Hematopoietic multipotent progenitor cell treated with erythropoietin and hydrocortisone succinate and interleukin-3 and kit ligand, for 8 days (in vitro differentiated cells): ENCODE data around the gene TMLHE.
"Not testable (repeated sequence)": the region's sequence is repeated elsewhere in the genome, so short reads cannot be mapped to it uniquely, and the experiment has no call there.

Experiments used
- DNase-seq: peaks from one replicate; pipeline ENCODE4 v3.0.0-alpha.2; 2015

TMLHE gene, protein sequence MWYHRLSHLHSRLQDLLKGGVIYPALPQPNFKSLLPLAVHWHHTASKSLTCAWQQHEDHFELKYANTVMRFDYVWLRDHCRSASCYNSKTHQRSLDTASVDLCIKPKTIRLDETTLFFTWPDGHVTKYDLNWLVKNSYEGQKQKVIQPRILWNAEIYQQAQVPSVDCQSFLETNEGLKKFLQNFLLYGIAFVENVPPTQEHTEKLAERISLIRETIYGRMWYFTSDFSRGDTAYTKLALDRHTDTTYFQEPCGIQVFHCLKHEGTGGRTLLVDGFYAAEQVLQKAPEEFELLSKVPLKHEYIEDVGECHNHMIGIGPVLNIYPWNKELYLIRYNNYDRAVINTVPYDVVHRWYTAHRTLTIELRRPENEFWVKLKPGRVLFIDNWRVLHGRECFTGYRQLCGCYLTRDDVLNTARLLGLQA

DNA sequence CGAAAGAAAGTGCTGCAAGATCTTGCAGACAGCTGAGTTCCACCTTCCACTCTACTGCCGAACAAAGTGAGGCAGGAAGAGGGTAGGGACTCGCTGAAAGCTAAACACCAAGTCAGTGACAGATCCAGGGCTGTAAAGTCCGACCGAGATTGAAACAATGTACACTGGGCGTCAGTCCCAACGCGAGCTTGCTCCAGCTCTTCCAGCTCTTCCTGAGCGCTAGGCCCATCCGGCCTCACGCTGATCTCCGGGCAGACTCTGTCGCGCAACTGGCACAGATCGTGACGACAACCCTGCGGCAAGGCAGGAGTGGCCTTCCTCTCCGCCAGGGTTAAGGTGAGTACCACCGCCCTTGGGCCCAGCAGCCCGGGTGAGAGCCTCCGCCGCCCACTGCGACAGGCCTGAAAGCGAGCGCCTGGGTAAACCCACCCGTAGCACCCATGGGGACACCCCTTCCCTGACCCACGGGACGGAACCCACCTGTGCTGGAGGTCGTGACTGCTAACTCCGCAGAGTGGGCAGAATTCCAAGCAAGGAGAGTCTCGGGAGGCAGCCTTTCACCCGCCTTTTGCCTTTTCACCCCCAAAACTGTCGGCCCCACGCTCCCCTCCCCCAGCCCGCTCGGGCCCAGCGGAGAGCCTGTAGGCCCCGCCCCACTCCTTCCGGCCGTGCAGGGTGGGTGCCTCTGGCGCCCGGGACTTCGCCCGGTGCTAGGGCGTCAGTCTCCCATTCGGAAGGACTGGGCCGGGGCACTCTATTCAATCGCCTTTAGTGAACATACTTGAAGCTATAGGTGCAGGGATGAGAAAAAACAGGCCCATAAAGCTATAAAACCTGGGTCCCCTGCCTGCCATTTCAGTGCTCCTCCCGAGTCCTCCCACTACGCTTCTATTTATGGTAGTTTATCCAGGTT lies at the start of gene TMLHE, which contains the start of gene SPRY3:
Gene TMLHE (minus strand): TSS at position 641 of the 913 bp plus-strand sequence. CDS start 67,676 bp downstream, outside the sequence.
Gene SPRY3 (plus strand): TSS at position 275 of the 913 bp plus-strand sequence.
- peak; percentile 75 for DNase-seq

DNA sequence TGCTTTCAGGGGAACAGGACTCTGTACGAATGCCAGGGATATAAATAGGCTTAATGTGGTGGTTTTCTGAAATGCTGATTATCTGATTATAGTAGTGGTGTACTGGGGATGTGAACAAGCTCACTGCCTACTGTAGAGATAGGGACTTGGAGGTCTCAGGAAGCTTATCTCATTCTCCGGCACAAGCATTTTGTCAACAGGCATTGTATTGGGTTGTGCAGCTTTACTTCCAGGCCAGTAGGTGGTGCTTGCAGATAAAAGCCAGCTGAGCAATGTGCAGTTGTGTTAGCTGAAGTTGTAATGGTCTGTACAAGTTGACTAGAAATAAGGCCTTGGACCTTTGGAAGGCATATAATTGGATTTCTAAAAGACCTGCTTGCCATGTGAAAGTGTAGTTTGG lies 49.5 kb upstream of the TMLHE start:
- peak; percentile 77 for DNase-seq

DNA sequence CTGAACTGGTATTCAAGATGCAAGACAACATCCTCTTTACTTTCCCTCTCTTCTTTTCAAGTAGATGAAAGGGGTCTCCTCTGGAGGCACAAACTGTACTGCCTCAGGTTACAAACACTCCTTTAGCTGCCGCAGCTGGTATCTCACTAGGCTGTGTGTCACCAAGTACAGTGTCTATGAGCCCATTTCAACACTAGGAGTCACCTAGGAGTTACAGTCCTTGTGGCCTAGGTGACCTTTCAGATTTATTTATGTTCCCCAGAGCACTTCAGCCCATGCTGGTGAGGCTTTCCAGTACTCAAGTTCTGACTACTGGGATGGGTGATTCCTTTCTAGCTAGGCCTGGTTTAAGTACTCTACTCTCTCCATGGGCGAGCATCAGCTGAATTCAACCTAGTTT lies 32.4 kb upstream of the TMLHE start:
- DNase-seq = no peak

DNA sequence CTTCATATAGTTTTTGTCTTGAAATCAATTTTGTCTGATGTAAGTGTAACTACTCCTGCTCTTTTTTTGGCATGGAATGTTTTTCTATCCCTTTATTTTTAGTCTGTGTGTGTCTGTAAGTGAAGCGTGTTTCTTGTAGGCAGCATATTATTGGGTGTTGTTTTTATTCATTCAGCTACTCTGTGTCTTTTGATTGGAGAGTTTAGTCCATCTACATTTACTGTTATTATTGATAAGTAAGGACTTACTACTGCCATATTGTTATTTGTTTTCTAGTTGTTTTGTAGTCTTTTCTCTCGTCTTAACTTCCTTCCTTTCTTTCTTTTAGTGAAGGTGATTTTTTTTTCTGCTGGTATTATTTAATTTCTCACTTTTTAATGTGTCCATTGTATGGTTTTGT lies 30.5 kb upstream of the TMLHE start:
- no peak for DNase-seq

DNA sequence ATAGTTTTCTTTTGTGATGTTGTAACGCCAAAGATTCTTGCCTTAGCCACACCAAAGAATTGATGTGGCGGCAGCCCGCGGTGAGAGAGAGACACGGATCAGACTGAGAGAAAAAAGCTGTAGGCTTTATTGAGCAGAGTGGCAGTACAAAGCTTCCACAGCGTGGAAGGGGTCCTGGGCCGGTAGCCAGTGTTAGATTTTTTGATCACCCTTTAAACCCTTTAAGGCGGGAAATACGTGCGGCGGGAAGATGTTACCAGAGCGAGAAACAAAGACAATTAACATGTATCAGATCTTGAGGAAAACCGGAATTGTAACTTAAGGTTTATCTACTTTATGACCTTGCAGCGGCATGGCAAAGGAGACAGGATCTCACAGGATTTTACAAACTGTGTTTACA lies 28.6 kb upstream of the TMLHE start:
- not testable (repeated sequence) for DNase-seq

DNA sequence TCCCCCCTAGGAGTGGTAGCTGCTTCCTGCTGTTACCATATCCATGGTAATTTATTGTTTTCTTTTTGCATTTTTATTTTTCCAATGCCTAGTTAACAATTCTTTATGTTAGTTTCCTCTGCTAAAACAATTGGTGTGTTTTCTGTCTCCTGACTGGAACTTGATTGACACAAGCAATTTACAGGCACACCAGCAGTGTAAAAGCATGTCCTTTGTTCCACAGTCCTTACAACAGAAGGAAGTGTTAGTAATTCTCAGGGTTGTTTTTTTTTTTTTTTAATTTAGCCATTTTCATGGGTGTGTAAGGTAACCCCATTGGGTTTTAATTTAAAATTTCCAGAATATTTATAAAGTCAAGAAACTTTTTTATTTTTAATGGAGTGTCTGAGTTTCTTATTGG lies 25.0 kb upstream of the TMLHE start:
- DNase-seq = no peak

DNA sequence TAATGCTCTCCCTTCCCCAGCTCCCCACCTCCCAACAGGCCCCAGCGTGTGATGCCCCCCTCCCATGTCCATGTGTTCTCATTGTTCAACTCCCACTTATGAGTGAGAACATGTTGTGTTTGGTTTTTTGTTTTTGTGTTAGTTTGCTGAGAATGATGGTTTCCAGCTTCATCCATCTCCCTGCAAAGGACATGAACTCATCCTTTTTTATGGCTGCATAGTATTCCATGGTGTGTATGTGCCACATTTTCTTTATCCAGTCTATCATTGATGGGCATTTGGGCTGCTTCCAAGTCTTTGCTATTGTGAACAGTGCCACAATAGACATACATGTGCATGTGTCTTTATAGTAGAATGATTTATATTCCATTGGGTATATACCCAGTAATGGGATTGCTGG lies 22.3 kb upstream of the TMLHE start:
- not testable (repeated sequence) for DNase-seq

DNA sequence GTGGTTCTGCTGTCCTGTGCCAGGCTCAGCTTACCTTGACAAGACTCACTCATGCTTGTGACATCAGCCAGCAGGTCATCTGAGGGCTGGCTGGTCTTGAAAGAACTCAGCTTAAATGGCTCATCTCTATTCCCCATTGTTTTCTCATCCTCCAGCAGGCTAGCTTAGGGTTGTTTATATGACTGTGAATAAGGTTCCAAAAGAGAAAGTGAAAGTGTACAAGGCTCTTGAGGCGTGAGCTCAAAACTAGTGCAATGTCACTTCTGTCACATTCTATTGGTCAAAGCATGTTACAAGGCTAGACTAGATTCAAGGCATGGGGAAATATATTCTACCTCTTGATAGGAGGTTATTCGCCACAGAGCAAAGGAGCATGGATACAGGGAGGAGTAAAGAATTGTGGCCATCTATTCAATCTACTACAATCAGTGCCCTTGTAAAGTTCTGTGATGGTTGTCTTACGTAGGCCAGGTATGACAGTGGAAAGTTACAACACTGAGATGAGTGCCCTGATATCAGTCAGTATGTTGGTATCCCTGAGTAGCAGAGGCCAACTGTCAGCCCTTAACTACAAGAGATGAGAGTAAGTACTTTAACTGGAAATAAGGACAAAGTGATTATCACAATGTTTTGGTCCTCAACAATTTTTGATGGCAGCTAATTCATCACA lies 19.8 kb upstream of the TMLHE start:
- no peak for DNase-seq

DNA sequence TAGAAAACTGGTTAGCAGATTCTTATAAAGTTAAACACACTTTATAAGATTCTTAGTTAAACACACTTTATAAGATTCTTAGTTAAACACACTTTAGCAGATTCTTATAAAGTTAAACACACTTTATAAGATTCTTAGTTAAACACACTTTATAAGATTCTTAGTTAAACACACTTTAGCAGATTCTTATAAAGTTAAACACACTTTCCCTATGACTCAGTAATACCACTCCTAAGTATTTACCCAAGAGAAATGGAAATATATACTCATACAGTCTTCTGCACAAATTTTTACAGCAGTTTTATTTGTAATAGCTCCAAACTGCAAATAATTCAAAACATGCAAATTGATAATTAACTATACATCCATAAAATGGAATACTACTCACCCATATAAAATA lies 7.4 kb upstream of the TMLHE start:
- not testable (repeated sequence) for DNase-seq

DNA sequence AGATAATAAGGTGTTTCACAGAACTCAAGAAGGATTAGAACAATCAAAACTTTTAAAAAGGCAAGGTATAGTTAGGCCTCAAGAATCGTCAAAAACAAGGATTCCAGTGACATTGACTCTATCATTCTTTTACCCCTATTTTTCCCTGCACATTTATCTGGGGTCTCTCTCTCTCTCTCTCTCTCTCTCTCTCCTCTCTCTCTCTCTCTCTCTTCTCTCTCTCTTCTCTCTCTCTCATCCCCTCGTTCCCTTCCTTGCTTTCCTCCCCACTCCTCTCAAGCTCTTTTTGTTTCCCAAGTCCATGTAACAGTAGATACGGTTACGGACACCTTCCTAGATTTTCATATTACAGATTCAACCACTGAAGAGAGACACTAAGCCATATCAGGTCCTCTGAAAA lies 3.2 kb upstream of the TMLHE start:
- no peak for DNase-seq

DNA sequence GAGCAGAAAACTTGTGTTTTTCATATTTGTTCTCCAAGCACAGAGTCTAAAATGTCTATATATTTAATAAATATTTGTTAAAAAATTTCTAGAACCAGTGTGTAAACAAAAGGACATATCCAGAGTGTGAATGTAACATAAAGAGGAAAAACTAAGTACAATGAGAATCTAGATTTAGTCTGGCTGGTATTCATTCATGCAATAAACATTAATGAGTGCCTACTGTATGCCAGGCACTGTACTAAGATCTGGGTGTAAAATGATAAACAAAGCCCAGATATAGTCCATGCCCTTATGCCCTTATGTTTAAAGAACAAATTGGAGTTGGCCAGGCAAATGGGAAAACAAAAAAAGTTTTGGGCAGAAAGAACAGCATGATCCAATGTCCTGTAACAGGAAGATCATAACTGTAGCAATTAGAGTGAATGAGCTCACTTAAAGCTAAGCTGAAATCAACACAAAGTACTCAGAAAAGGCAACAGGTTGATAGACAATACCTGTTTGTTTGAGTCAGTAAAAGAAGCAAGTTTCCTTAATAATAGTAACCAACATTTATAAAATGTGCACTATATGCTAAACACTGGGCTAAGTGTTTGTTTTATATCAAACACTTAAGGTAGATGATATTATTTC lies 1.3 kb upstream of the TMLHE start:
- no peak for DNase-seq

DNA sequence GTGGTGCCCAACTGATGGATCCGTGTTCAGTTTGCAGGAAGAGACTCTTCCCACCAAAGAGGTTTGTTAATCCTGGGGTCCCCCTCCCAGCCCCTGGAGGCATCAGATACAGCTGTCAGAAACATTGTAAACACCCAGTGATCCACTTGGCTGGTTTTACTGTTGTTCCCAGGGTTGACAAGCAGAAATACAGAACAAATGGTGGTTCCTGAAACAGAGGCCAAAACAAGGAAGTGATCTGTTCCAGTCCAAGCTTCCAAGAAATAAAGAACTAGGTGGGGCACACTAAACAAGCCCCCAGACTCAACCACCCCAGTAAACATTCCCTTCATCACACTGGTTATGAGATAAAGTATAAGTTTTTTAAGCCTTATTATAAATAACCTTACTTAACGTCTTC lies 1.4 kb downstream of the TMLHE start:
- no peak for DNase-seq

DNA sequence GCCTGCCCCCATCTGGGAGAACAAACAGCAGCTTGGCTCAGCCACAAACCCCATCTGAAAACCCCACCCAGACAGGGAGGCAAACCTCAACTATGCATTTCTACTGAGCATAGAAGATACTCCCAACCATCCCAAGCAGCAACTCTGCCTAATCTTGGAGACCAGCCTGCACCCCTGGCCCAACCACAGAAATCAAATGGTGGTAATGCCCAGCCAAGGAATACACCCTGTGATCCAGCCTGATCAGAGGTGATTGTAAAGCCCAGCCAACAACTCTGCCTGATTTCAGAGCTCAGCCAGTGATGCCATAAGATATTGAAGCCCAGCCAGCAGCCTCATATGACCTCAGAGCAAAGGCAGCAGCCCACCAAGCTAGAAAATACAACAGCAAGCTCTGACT lies 19.8 kb downstream of the TMLHE start:
- DNase-seq = peak; percentile 72

DNA sequence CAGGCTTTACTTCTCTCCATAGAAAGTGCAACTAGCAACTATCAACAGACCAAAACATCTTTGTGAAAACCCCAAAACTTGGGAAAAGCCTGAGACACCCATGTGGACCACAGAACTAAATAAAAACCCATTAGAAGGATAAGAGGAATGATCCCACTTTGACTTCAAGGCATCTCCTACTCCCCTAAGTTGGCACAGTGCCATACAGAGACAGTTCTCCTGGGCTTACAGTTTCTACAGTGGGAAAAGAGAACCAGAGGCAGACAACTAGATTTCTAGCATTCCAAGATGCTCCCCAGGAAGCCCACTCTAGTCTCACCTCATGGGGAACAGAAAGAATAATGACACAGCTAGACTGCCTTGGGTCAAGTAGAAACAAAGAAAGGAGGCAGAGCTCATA lies 20.4 kb downstream of the TMLHE start:
- DNase-seq = peak; percentile 3

DNA sequence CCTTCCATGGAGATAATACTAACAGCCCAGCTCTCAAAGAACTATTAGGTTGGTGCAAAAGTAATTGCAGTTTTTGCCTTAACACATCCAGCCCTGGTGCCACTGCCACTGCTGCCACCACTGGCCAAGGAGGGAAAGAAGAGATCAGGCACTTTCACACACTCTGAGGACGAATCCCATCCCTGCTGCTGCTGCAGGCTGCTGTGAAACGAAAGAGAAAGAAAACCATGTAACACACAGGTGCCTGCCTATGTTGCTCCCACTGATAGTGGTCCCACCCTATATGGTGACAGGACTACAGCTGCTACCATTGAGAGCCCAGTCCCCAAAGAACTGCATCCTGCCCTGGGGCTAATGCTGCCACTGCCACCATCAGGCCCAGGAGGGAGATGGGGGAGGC lies 35.1 kb downstream of the TMLHE start:
- peak; percentile 9 for DNase-seq

DNA sequence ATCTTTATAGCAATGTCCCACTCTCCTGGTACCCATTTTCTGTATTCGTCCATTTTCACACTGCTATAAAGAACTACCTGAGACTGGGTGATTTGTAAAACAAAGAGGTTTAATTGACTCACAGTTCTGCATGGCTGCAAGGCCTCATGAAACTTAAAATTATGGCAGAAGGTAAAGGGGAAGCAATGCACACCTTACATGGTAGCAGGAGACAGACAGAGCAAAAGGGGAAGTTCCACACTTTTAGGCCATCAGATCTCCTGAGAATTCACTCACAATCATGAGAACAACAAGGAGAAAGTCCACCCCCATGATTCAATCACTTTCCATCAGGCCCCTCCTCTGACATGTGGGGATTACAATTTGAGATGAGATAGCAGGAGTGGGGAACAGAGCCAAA lies 49.7 kb downstream of the TMLHE start:
- no peak for DNase-seq

DNA sequence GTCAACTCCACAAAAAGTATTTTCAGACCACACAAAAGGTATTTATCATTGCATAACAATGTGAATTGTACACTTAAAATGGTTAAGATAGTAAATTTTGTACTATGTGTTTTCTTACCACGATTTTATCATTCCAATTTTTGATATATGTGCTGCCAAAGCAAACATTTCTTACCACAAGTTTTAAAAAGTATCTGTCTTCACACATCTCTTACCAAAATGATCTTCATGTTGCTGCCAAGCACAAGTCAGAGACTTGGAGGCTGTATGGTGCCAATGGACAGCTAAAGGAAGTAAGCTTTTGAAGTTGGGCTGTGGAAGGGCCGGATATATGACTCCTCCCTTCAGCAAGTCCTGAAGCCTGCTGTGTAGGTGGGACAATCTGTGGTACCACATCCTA lies 67.9 kb downstream of the TMLHE start:
- no peak for DNase-seq

DNA sequence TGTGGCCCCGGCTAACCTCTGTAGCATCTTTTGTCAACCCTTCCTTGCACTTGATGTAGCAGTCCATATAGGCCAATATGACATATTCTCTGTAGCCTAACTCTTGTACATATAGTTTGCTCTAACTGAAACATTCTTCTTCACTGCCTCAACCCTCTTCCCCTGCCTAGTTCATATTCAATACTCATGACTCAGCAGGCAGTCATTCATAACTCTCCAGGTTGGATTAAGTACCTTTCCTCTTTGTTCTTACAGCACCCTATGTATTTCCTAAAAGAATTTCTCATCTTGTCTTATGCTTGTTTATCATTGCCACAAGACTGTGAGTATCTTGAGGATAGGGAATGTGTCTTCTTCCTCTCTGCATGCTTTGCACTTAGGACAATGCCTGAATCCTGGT lies 76.9 kb downstream of the TMLHE start:
- DNase-seq = no peak

DNA sequence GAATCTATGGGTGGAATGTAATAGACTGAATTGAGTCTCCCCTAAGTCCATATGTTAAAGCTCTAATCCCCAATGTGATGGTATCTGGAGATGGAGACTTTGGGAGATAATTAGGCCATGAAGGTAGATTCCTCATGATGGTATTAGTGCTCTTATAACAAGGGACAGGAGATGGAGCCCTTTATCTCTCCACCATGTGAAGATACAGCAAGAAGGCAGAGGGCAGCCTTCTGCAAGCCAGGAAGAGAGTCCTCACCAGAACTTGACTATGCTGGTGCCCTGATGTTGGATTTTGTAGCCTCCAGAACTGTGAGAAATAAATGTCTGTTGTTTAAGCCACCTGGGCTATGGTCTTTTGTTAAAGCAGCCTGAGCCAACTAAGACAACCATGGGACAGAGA lies 78.0 kb downstream of the TMLHE start:
- peak; percentile 17 for DNase-seq

DNA sequence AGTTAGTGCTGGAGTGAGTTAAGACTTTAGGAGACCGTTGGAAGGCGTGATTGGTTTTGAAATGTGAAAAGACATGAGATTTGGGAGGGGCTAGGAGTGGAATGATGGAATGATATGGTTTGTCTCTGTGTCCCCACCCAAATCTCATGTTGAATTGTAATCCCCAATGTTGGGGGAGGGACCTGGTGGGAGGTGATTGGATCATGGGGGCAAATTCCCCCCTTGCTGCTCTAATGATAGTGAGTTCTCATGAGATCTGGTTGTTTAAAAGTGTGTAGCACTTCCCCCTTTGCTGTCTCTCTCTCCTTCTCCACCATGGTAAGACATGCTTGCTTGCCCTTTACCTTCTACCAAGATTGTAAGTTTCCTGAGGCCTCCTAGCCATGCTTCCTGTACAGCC lies 85.7 kb downstream of the TMLHE start:
- not testable (repeated sequence) for DNase-seq

DNA sequence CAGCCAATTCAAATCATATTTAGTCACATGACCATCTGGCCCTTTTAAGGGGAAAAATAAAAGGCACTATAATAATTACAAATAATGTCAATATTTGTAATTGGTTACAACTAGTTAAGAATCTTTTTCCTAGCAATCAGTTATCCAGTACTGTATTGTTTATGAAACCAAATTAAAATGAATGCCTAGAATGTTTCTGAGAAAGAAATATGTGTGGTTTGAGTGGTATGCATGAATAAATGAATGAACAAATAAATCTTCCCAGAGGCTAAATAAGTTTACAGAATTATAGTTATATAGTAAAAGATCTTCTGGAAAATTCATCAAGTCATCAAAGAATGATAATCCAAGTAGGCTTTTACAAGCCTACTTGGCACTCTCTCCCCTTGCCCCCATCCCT lies 98.5 kb downstream of the TMLHE start:
- no peak for DNase-seq

DNA sequence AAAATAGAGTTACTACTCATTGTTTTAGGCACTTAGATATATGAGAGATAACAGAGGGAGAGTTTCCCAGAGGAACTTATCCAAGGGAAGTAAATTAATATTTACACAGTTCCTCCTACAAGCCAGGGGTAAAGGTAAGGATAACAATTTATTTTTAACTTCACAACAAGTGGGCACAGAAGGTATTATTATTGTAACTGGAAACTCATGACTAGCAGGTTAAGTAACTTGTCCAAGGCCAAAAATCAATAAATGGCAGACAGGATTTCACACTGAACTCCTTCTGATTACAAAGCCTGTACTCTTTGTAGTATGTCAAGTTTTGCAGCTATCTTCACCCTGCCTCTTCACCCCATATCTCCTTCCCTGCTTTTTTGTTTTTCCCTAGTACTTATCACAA lies 107.5 kb downstream of the TMLHE start:
- no peak for DNase-seq

DNA sequence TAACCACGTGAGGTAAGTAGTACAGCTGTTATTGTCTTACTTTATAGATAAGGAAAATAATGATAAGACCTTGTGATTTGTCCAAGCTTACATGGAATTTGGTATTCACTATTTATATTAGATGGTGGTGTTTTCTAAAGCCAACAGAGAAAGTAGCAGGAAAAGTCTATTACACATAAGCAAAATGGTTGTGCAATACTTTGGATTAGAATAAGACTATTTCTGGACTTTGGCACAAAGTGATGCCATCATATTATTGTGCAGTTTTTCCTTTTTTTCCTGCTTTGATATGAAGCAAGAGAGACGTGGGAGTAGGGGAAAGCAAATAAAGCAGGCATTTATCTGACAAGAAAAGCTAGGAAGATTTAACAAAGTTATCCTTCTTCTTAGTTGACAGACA lies 117.6 kb downstream of the TMLHE start:
- not testable (repeated sequence) for DNase-seq
